CD4-positive, alpha-beta T cell treated with Interleukin-4 for 4 hours (primary cell): ENCODE results near the gene RALGPS1.

ENCODE experiments used
- DNase-seq: peaks from one replicate; pipeline ENCODE4 v3.0.0-alpha.2; 2020

The RALGPS1 gene

GRCh38 chr9:127128341-127129072, 213.9 kb downstream of the RALGPS1 start:
- DNase-seq = no peak

- no peak for DNase-seq
Measured at GRCh38 chr9:127129073-127129717, 214.6 kb downstream of the RALGPS1 start.

GRCh38 chr9:127129718-127130085, 215.1 kb downstream of the RALGPS1 start:
- no peak for DNase-seq

- no peak for DNase-seq
Measured at GRCh38 chr9:127130235-127130634, 215.7 kb downstream of the RALGPS1 start.

GRCh38 chr9:127130661-127131538, 216.3 kb downstream of the RALGPS1 start:
- no peak for DNase-seq

- DNase-seq = no peak
Measured at GRCh38 chr9:127131871-127132270, 217.3 kb downstream of the RALGPS1 start.

- DNase-seq = no peak
Measured at GRCh38 chr9:127132375-127132774, 217.8 kb downstream of the RALGPS1 start.

- DNase-seq = no peak
Measured at GRCh38 chr9:127132921-127133647, 218.5 kb downstream of the RALGPS1 start.

- no peak for DNase-seq
Measured at GRCh38 chr9:127133739-127134167, 219.2 kb downstream of the RALGPS1 start.

- DNase-seq = no peak
Measured at GRCh38 chr9:127135056-127135745, 220.6 kb downstream of the RALGPS1 start.

GRCh38 chr9:127136081-127136879, 221.7 kb downstream of the RALGPS1 start:
- DNase-seq = no peak

- no peak for DNase-seq
Measured at GRCh38 chr9:127136880-127137639, 222.5 kb downstream of the RALGPS1 start.

GRCh38 chr9:127137640-127138360, 223.2 kb downstream of the RALGPS1 start:
- no peak for DNase-seq

GRCh38 chr9:127138444-127138843, 223.9 kb downstream of the RALGPS1 start:
- no peak for DNase-seq

- no peak for DNase-seq
Measured at GRCh38 chr9:127139071-127139731, 224.6 kb downstream of the RALGPS1 start.

- DNase-seq = no peak
Measured at GRCh38 chr9:127139775-127140174, 225.2 kb downstream of the RALGPS1 start.

- no peak for DNase-seq
Measured at GRCh38 chr9:127140181-127140580, 225.6 kb downstream of the RALGPS1 start.

GRCh38 chr9:127140842-127141675, 226.5 kb downstream of the RALGPS1 start:
- no peak for DNase-seq
